ENCODE measurements around the gene DROSHA.

DNA sequence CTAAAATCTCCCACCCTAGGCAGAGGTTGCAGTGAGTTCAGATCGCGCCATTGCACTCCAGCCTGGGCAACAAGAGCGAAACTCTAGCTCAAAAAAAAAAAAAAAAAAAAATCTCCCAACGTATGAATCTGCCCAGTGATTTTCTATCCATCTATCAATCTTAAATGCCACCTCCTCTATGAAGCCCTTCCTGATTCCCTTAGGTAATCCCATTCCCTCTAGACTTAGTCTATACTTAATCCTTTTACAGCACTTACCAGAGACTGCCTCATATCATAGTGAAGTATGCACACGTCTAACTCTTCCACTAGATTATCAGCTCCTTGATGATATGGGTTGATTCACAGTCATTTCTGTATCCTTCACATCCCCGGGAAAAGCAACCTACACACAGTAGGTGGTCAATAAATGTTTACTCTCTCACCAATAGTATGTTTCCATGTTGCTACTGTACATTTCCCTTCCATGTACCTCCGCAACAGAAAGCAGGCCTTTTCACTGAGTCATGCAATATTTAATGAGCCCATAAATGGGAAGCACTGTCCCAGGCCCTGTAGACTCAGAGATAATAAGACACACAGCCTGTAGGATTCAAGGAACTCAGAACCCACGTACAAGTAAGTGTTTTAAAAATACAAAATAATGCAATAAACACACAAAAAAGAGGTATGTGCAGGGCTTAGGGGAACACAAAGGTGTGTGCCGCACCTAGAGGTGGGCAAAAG lies 1.2 kb downstream of the DROSHA start:
- TF ChIP-seq, protein P1, sequence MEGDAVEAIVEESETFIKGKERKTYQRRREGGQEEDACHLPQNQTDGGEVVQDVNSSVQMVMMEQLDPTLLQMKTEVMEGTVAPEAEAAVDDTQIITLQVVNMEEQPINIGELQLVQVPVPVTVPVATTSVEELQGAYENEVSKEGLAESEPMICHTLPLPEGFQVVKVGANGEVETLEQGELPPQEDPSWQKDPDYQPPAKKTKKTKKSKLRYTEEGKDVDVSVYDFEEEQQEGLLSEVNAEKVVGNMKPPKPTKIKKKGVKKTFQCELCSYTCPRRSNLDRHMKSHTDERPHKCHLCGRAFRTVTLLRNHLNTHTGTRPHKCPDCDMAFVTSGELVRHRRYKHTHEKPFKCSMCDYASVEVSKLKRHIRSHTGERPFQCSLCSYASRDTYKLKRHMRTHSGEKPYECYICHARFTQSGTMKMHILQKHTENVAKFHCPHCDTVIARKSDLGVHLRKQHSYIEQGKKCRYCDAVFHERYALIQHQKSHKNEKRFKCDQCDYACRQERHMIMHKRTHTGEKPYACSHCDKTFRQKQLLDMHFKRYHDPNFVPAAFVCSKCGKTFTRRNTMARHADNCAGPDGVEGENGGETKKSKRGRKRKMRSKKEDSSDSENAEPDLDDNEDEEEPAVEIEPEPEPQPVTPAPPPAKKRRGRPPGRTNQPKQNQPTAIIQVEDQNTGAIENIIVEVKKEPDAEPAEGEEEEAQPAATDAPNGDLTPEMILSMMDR (conservative IDR thresholded peaks at IDR 0.05 in 1 of 2, IDR thresholded peaks at IDR 0.05 in 1 of 2; ENCODE audit: low read depth in 1 of 2, low read length in 2 of 2) = no peak
- TF ChIP-seq EZH2 (IDR thresholded peaks at IDR 0.05; ENCODE audit: low read length, missing control alignments) = no peak

Data from fibroblast of lung (primary cell).